ENCODE measurements around the gene FADS2.

FADS2 gene

GRCh38 chr11:61888590-61888989, 60.5 kb downstream of the FADS2 start:
- DNase-seq (ENCODE audit: low read depth): no peak

GRCh38 chr11:61889831-61890230, 61.7 kb downstream of the FADS2 start:
- no peak for DNase-seq (ENCODE audit: low read depth)

GRCh38 chr11:61890529-61891330, 62.6 kb downstream of the FADS2 start:
- DNase-seq (ENCODE audit: low read depth): peak; percentile 27

- no peak for DNase-seq (ENCODE audit: low read depth)
Measured at GRCh38 chr11:61891331-61892084, 63.4 kb downstream of the FADS2 start, which contains the start of gene FADS3. Gene FADS3 (minus strand): TSS chr11:61891545. CDS start chr11:61891381, 164 bp downstream.

GRCh38 chr11:61892085-61892370, 63.9 kb downstream of the FADS2 start:
- DNase-seq (ENCODE audit: low read depth): no peak

- DNase-seq (ENCODE audit: low read depth): peak; percentile 63
Measured at GRCh38 chr11:61893981-61894380, 65.9 kb downstream of the FADS2 start.

- DNase-seq (ENCODE audit: low read depth): no peak
Measured at GRCh38 chr11:61895046-61895717, 67.1 kb downstream of the FADS2 start.

- no peak for DNase-seq (ENCODE audit: low read depth)
Measured at GRCh38 chr11:61895718-61896059, 67.6 kb downstream of the FADS2 start.

GRCh38 chr11:61896665-61897386, 68.7 kb downstream of the FADS2 start:
- no peak for DNase-seq (ENCODE audit: low read depth)

- DNase-seq (ENCODE audit: low read depth): no peak
Measured at GRCh38 chr11:61897387-61898246, 69.5 kb downstream of the FADS2 start.

GRCh38 chr11:61898247-61898582, 70.1 kb downstream of the FADS2 start:
- DNase-seq (ENCODE audit: low read depth): no peak

GRCh38 chr11:61899146-61899841, 71.2 kb downstream of the FADS2 start:
- DNase-seq (ENCODE audit: low read depth): no peak

GRCh38 chr11:61900251-61900650, 72.2 kb downstream of the FADS2 start:
- no peak for DNase-seq (ENCODE audit: low read depth)

GRCh38 chr11:61901397-61901796, 73.3 kb downstream of the FADS2 start:
- DNase-seq (ENCODE audit: low read depth): no peak

GRCh38 chr11:61902313-61902712, 74.2 kb downstream of the FADS2 start:
- no peak for DNase-seq (ENCODE audit: low read depth)

GRCh38 chr11:61903845-61904244, 75.7 kb downstream of the FADS2 start:
- DNase-seq (ENCODE audit: low read depth): no peak

- DNase-seq (ENCODE audit: low read depth): no peak
Measured at GRCh38 chr11:61904539-61905048, 76.5 kb downstream of the FADS2 start.

GRCh38 chr11:61905067-61905696, 77.1 kb downstream of the FADS2 start:
- no peak for DNase-seq (ENCODE audit: low read depth)

GRCh38 chr11:61905801-61906521, 77.9 kb downstream of the FADS2 start:
- no peak for DNase-seq (ENCODE audit: low read depth)

- DNase-seq (ENCODE audit: low read depth): no peak
Measured at GRCh38 chr11:61906522-61906909, 78.4 kb downstream of the FADS2 start.

Data from non-pigmented ciliary epithelial cell (primary cell).